H9 (cell line): ENCODE measurements around the gene GFM2. TPM values are rescaled to one million over a fixed set of nuclear protein-coding genes. Genes with fewer than 3 reads are reported as not detected.

Experiments used
- DNase-seq: peaks from one replicate; pipeline ENCODE4 v3.0.0-alpha.2; 2017
- H2AFZ ChIP-seq: one replicate; pipeline ENCODE4 v1.6.1; 2013; ENCODE audit warnings: mild to moderate bottlenecking, low read length, control low read depth, moderate library complexity
- H2AK5ac ChIP-seq: 2 replicates; pipeline ENCODE4 v1.6.1; 2013; ENCODE audit warnings: low read length, control low read depth, mixed read lengths; ENCODE audit not compliant: insufficient read length
- H2BK120ac ChIP-seq: one replicate; pipeline ENCODE4 v1.6.1; 2013; ENCODE audit warnings: low read depth, mild to moderate bottlenecking, low read length, control low read depth, inconsistent platforms; ENCODE audit not compliant: poor library complexity, severe bottlenecking
- H2BK12ac ChIP-seq: 2 replicates; pipeline ENCODE4 v1.6.1; 2013; ENCODE audit warnings: low read length, control low read depth, mixed read lengths, low read depth; ENCODE audit not compliant: insufficient read length
- H2BK15ac ChIP-seq: 2 replicates; pipeline ENCODE4 v1.6.1; 2013; ENCODE audit warnings: low read depth, low read length, control low read depth
- H2BK20ac ChIP-seq: one replicate; pipeline ENCODE4 v1.6.1; 2013; ENCODE audit warnings: low read depth, mild to moderate bottlenecking, low read length, control low read depth, inconsistent platforms; ENCODE audit not compliant: poor library complexity, severe bottlenecking
- H2BK5ac ChIP-seq: 2 replicates; pipeline ENCODE4 v1.6.1; 2013; ENCODE audit warnings: low read length, control low read depth, mixed read lengths; ENCODE audit not compliant: insufficient read length
- H3K14ac ChIP-seq: 2 replicates; pipeline ENCODE4 v1.6.1; 2013; ENCODE audit warnings: low read length, control low read depth; ENCODE audit not compliant: insufficient read depth
- H3K18ac ChIP-seq: 2 replicates; pipeline ENCODE4 v1.6.1; 2013; ENCODE audit warnings: low read depth, mild to moderate bottlenecking, mixed read lengths, low read length, control low read depth; ENCODE audit not compliant: insufficient read length
- H3K23ac ChIP-seq: 2 replicates; pipeline ENCODE4 v1.6.1; 2013; ENCODE audit warnings: low read length, control low read depth, mixed read lengths, low read depth; ENCODE audit not compliant: insufficient read length
- H3K23me2 ChIP-seq: 2 replicates; pipeline ENCODE4 v1.6.1; 2013; ENCODE audit warnings: low read depth, mild to moderate bottlenecking, mixed read lengths, low read length, control low read depth; ENCODE audit not compliant: insufficient read length, poor library complexity, severe bottlenecking
- H3K27ac ChIP-seq: 2 replicates; pipeline ENCODE4 v1.5.1; 2013; ENCODE audit warnings: low read length, control low read depth, mixed read lengths, low read depth; ENCODE audit not compliant: insufficient read length
- H3K27me3 ChIP-seq: 2 replicates; pipeline ENCODE4 v1.6.1; 2013; ENCODE audit warnings: low read length, control low read depth, inconsistent platforms; ENCODE audit not compliant: insufficient read depth
- H3K4ac ChIP-seq: 2 replicates; pipeline ENCODE4 v1.6.1; 2013; ENCODE audit warnings: low read depth, mild to moderate bottlenecking, control low read depth, inconsistent platforms, low read length, moderate library complexity
- H3K4me1 ChIP-seq: 2 replicates; pipeline ENCODE4 v1.6.1; 2013; ENCODE audit warnings: low read length, control low read depth, inconsistent platforms; ENCODE audit not compliant: insufficient read depth
- H3K4me2 ChIP-seq: 2 replicates; pipeline ENCODE4 v1.6.1; 2013; ENCODE audit warnings: low read length, control low read depth, mixed read lengths; ENCODE audit not compliant: insufficient read length, insufficient read depth
- H3K56ac ChIP-seq: 2 replicates; pipeline ENCODE4 v1.6.1; 2013; ENCODE audit warnings: low read depth, mild to moderate bottlenecking, mixed read lengths, low read length, control low read depth; ENCODE audit not compliant: insufficient read length
- H3K79me1 ChIP-seq: 2 replicates; pipeline ENCODE4 v1.6.1; 2013; ENCODE audit warnings: low read depth, mild to moderate bottlenecking, moderate library complexity, low read length, control low read depth, inconsistent platforms; ENCODE audit not compliant: insufficient read depth, poor library complexity, severe bottlenecking
- H3K79me2 ChIP-seq: 2 replicates; pipeline ENCODE4 v1.6.1; 2013; ENCODE audit warnings: low read length, control low read depth, inconsistent platforms; ENCODE audit not compliant: insufficient read depth
- H3K9ac ChIP-seq: 2 replicates; pipeline ENCODE4 v1.6.1; 2013; ENCODE audit warnings: low read length, control low read depth, mixed read lengths; ENCODE audit not compliant: insufficient read length; ENCODE audit errors: extremely low read depth
- H3K9me3 ChIP-seq: one replicate; pipeline ENCODE4 v1.6.1; 2013; ENCODE audit warnings: low read depth, low read length, inconsistent platforms; ENCODE audit not compliant: control insufficient read depth
- H3T11ph ChIP-seq: one replicate; pipeline ENCODE4 v1.6.1; 2013; ENCODE audit warnings: mild to moderate bottlenecking, low read length, control low read depth, inconsistent platforms
- H4K20me1 ChIP-seq: one replicate; pipeline ENCODE4 v1.6.1; 2013; ENCODE audit not compliant: control insufficient read depth, insufficient read length, insufficient read depth
- H4K5ac ChIP-seq: 2 replicates; pipeline ENCODE4 v1.6.1; 2013; ENCODE audit warnings: low read depth, mild to moderate bottlenecking, mixed read lengths, low read length, control low read depth; ENCODE audit not compliant: insufficient read length
- H4K8ac ChIP-seq: replicated peaks from 2 replicates; pipeline ENCODE4 v1.6.1; 2013; ENCODE audit warnings: low read length, control low read depth, mixed read lengths, low read depth; ENCODE audit not compliant: insufficient read length
- H4K91ac ChIP-seq: 2 replicates; pipeline ENCODE4 v1.6.1; 2013; ENCODE audit warnings: low read depth, mild to moderate bottlenecking, moderate library complexity, mixed read lengths, low read length, control low read depth; ENCODE audit not compliant: insufficient read length
- H3K27ac Mint-ChIP-seq, 3 experiments: 2 replicates in 2 of 3; 3 replicates in 1 of 3; pipeline ENCODE4 v1.8.0; 2020 to 2021; ENCODE audit warnings: mixed read lengths in 3 of 3, mild to moderate bottlenecking in 1 of 3, moderate library complexity in 1 of 3
- H3K27me3 Mint-ChIP-seq: 2 replicates; pipeline ENCODE4 v1.8.0; 2021; ENCODE audit warnings: low read depth, mild to moderate bottlenecking, moderate library complexity, mixed read lengths
- H3K36me3 Mint-ChIP-seq, 3 experiments: 2 replicates in 2 of 3; 3 replicates in 1 of 3; pipeline ENCODE4 v1.8.0; 2020 to 2021; ENCODE audit warnings: low read depth in 3 of 3, mixed read lengths in 3 of 3; ENCODE audit not compliant: insufficient read depth in 1 of 3
- H3K4me1 Mint-ChIP-seq, 2 experiments: 2 replicates each; pipeline ENCODE4 v1.8.0; 2020; ENCODE audit warnings: mixed read lengths in 2 of 2
- H3K4me3 Mint-ChIP-seq, 2 experiments: 2 replicates in 1 of 2; 3 replicates in 1 of 2; pipeline ENCODE4 v1.8.0; 2020 to 2021; ENCODE audit warnings: mild to moderate bottlenecking in 2 of 2, mixed read lengths in 2 of 2, moderate library complexity in 1 of 2
- H3K9me3 Mint-ChIP-seq, 2 experiments: 2 replicates in 1 of 2; 3 replicates in 1 of 2; pipeline ENCODE4 v1.8.0; 2020; ENCODE audit warnings: mild to moderate bottlenecking in 2 of 2, mixed read lengths in 2 of 2, moderate library complexity in 1 of 2
- CTCF ChIP-seq: fragments of 200-600 bp; sonication (generic); conservative IDR thresholded peaks from 3 replicates; pipeline ENCODE4 v1.8.0; 2021; ENCODE audit warnings: antibody characterized with exemption, mild to moderate bottlenecking
- WGBS: extraction: QIAGEN DNeasy Blood & Tissue Kit; methylation state at CpG from one replicate; pipeline ENCODE4 v1.1.7; 2013; ENCODE audit warnings: missing lambda C conversion rate, low lambda C conversion rate, mixed read lengths; ENCODE audit not compliant: insufficient read length; ENCODE audit errors: extremely low coverage; 5-methylcytosine and 5-hydroxymethylcytosine counted together
- total RNA-seq: library from RNA; stranded (reverse); gene quantifications from 2 replicates; pipeline ENCODE4 v1.2.1, GENCODE V29; 2021

Gene GFM2
- total RNA-seq, 1 experiment from 2014 or later, result 30.0 TPM

- H3K27ac Mint-ChIP-seq, result no peak overlapping the region
- peaks cover 19 to 72% (median 32%) of the 10 kb centered on the region in 3 experiments; a peak in 6 of 7 replicates for H3K36me3 Mint-ChIP-seq
These were observed 11.7 kb upstream of the GFM2 start for GRCh38 chr5:74778609-74779008.

More at GRCh38 chr5:74778609-74779008, 11.7 kb upstream of the GFM2 start:
- no peaks in the 10 kb centered on the region for H3K9me3 Mint-ChIP-seq
- H4K8ac ChIP-seq, result no peak overlapping the region
- H3K27me3 Mint-ChIP-seq, result no peaks in the 10 kb centered on the region
- H2BK5ac ChIP-seq, result no peak overlapping the region
- no peak overlapping the region for H3K4me2 ChIP-seq
- no peak overlapping the region for H2BK15ac ChIP-seq
- H3K27me3 ChIP-seq, result no peaks in the 10 kb centered on the region
- H4K5ac ChIP-seq, result no peak overlapping the region
- H3K14ac ChIP-seq, result no peak overlapping the region
- TF ChIP-seq CTCF, result no peak
- H2AK5ac ChIP-seq, result no peak overlapping the region
- no peak overlapping the region for H3K9ac ChIP-seq
- no peak overlapping the region for H3K27ac ChIP-seq
- no peaks in the 10 kb centered on the region for H3K23me2 ChIP-seq
- H3K79me2 ChIP-seq, result no peaks in the 10 kb centered on the region
- no peak overlapping the region for H3K56ac ChIP-seq
- H3K23ac ChIP-seq, result no peak overlapping the region
- H3K79me1 ChIP-seq, result no peaks in the 10 kb centered on the region
- H3K18ac ChIP-seq, result no peak overlapping the region
- H2BK12ac ChIP-seq, result no peak overlapping the region
- no peaks in the 10 kb centered on the region for H4K20me1 ChIP-seq
- whole genome bisulfite sequencing, result no CpG with 5 or more reads among the region's 2 CpGs
- no peak overlapping the region for H4K91ac ChIP-seq
- no peak overlapping the region for H3T11ph ChIP-seq
- no peaks in the 10 kb centered on the region for H3K4me1 ChIP-seq
- DNase-seq, result no peak
- H3K4me3 Mint-ChIP-seq, result no peak overlapping the region
- H3K4me1 Mint-ChIP-seq, result no peaks in the 10 kb centered on the region
- H3K9me3 ChIP-seq, result no peaks in the 10 kb centered on the region
- no peak overlapping the region for H3K4ac ChIP-seq
- no peak overlapping the region for H2BK120ac ChIP-seq
- no peak overlapping the region for H2BK20ac ChIP-seq
- no peak overlapping the region for H2AFZ ChIP-seq
